ENCODE results near the gene GPR39. TPM values are rescaled to one million over a fixed set of nuclear protein-coding genes. Genes with fewer than 3 reads are reported as not detected.

Gene GPR39
- total and polyA plus RNA-seq, 7 experiments from 2014 or later, result not detected

DNA sequence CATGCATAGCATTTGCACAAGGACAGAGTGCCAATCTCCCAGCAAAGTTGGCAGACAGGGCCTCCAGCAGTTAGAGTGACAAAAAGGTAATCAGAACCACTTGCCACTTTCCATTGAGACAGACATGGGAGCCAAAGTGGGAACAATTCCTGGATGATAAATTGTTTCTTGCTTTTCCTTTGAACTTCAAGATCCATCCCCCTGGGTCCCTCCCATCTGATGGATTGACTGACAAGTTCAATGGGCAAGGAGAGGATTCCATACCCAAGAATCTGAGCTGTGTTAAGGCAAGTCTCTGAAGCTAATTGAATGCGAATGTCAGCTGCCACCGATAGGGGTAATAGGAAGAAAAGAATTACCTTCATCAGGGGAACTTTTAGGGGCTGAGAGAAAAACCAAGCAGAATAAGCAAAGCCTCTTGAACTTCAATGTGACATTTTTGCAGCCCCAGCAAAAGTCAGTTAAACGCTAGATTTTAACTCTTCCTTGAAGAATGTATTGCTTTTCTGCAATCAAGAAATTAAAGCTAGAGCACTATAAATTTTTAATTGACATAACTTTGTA is 156.9 kb downstream of the GPR39 start:
- peaks cover 0 to 5% (median 4%) of the 10 kb centered on the region in 11 donors for H3K9me3 Mint-ChIP-seq
- ATAC-seq, result no peak
- Histone ChIP-seq H3K27me3 (ENCODE audit: control insufficient read depth in 2 of 2, insufficient read depth in 2 of 2, low read length in 2 of 2) (no peaks in the 10 kb centered on the region), H3K9me3 (ENCODE audit: control insufficient read depth in 2 of 3, low read length in 3 of 3) (no peaks in the 10 kb centered on the region), H3K4me3 (ENCODE audit: low read length) (no peak overlapping the region), H3K36me3 (ENCODE audit: control insufficient read depth in 2 of 3, insufficient read depth in 3 of 3, low read length in 3 of 3) (no peaks in the 10 kb centered on the region), H3K27ac (ENCODE audit: low read depth, low read length) (no peak overlapping the region), H3K4me1 (ENCODE audit: control insufficient read depth in 2 of 2, insufficient read depth in 2 of 2, low read length in 2 of 2) (no peaks in the 10 kb centered on the region)
- ChIA-PET CTCF (no interaction called here), POLR2A (no interaction called here)
- peaks cover 0 to 8% (median 0%) of the 10 kb centered on the region in 5 donors for H3K27me3 Mint-ChIP-seq
- H3K4me1 Mint-ChIP-seq, result peaks cover 0 to 2% (median 0%) of the 10 kb centered on the region in 7 donors
- no peak overlapping the region for H3K4me3 Mint-ChIP-seq
- H3K36me3 Mint-ChIP-seq, result peaks cover 0 to 4% (median 0%) of the 10 kb centered on the region in 5 donors
- no peak overlapping the region for H3K27ac Mint-ChIP-seq
- intact Hi-C loops (cut with micrococcal nuclease), result no loop called here
- DNase-seq, result no peak

DNA sequence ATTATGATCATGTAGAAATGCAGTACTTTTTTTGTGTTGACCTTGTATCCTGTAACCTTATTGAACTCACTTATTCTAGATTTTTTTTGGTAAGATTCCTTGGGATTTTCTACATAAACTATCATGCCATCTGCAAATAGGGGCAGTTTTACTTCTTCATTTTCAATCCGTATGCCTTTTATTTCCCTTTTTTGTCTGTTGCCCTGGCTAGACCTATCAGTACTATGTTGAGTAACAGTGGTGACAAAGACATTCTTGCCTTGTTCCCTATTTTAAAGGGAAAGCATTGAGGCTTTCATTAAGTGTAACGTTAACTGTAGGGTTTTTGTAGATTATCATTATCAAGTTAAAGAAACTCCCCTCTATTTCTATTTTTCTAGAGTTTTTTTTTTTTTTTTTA is 161.1 kb downstream of the GPR39 start:
- H3K4me1 Mint-ChIP-seq, result no peaks in the 10 kb centered on the region
- ChIA-PET CTCF (no interaction called here), POLR2A (no interaction called here)
- Histone ChIP-seq H3K4me3 (ENCODE audit: low read length) (no peak overlapping the region), H3K9me3 (ENCODE audit: control insufficient read depth in 2 of 3, low read length in 3 of 3) (no peaks in the 10 kb centered on the region), H3K4me1 (ENCODE audit: control insufficient read depth in 2 of 2, insufficient read depth in 2 of 2, low read length in 2 of 2) (no peaks in the 10 kb centered on the region), H3K27me3 (ENCODE audit: control insufficient read depth in 2 of 2, insufficient read depth in 2 of 2, low read length in 2 of 2) (no peaks in the 10 kb centered on the region), H3K36me3 (ENCODE audit: control insufficient read depth in 2 of 3, insufficient read depth in 3 of 3, low read length in 3 of 3) (no peaks in the 10 kb centered on the region), H3K27ac (ENCODE audit: low read depth, low read length) (no peak overlapping the region)
- intact Hi-C loops (cut with micrococcal nuclease), result no loop called here
- no peak overlapping the region for H3K4me3 Mint-ChIP-seq
- H3K36me3 Mint-ChIP-seq, result no peaks in the 10 kb centered on the region
- H3K9me3 Mint-ChIP-seq, result peaks cover 0 to 4% (median 0%) of the 10 kb centered on the region in 11 donors
- H3K27me3 Mint-ChIP-seq, result peaks cover 0 to 6% (median 0%) of the 10 kb centered on the region in 5 donors
- DNase-seq (no peak), ATAC-seq (peak; percentile 82)
- no peak overlapping the region for H3K27ac Mint-ChIP-seq

DNA sequence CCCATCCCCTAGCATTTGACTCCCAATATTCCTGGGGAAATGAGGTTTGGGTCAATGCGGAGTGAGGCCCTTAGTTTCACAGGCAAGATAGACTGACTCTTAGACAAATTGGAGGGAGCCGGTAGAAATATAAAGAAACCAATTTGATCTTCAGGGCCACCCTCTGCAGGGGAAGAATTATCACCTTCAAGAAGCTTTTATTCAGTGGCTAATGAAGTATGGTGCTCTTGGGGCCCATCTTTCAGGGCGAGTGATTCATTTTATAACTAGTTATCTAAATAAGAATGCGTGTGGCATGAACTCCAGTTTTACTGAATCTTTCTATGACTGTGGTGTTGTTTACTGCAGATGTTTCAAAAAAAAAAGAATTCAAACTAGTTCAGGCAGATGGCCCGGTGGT is 165.0 kb downstream of the GPR39 start:
- H3K9me3 Mint-ChIP-seq, result peaks cover 0 to 3% (median 0%) of the 10 kb centered on the region in 11 donors
- H3K27me3 Mint-ChIP-seq, result peaks cover 0 to 6% (median 0%) of the 10 kb centered on the region in 5 donors
- ChIA-PET CTCF (no interaction called here), POLR2A (no interaction called here)
- Histone ChIP-seq H3K27me3 (ENCODE audit: control insufficient read depth in 2 of 2, insufficient read depth in 2 of 2, low read length in 2 of 2) (no peaks in the 10 kb centered on the region), H3K27ac (ENCODE audit: low read depth, low read length) (no peak overlapping the region), H3K36me3 (ENCODE audit: control insufficient read depth in 2 of 3, insufficient read depth in 3 of 3, low read length in 3 of 3) (no peaks in the 10 kb centered on the region), H3K9me3 (ENCODE audit: control insufficient read depth in 2 of 3, low read length in 3 of 3) (no peaks in the 10 kb centered on the region), H3K4me3 (ENCODE audit: low read length) (no peak overlapping the region), H3K4me1 (ENCODE audit: control insufficient read depth in 2 of 2, insufficient read depth in 2 of 2, low read length in 2 of 2) (no peaks in the 10 kb centered on the region)
- ATAC-seq (no peak), DNase-seq (no peak)
- H3K27ac Mint-ChIP-seq, result no peak overlapping the region
- intact Hi-C loops (cut with micrococcal nuclease), result no loop called here
- no peaks in the 10 kb centered on the region for H3K4me1 Mint-ChIP-seq
- no peaks in the 10 kb centered on the region for H3K36me3 Mint-ChIP-seq
- no peak overlapping the region for H3K4me3 Mint-ChIP-seq

DNA sequence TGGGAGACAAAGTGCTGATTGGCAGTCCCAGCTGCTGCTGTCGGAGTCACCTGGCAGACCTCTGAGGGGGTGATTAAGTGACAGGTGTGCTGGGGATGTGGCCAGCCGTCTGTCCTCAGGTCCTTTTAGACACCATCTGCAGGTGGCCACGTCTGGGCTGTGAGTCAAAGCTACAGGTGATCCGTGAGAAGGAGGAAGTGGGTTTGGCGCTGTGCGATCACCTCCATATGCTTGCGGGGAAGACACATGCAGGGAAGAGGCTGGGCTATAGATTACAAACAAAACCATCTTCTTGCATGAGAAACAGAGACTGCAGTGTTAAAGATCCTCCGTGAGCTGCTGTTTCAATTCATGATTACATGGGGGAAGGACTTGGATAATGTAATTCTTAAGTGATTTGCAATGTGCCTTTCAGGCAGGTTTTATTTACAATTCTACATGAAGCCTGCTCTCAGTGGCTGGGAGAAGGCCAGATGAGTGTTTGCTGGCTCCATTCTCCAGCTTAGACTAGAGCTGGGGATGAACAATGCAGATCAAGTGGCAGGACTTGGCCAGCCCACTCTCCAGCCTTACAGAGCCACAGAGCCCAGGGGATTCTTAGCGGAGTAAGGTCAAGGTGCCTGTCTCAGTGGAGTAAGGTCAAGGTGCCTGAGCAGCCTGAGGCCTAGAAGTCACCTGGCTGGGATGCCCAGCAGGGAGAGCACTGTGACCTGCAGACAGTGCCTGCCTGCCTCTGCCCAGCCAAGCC is 165.6 kb downstream of the GPR39 start:
- no peak for DNase-seq
- POLR2A ChIA-PET, result no interaction called here
- intact Hi-C loops (cut with micrococcal nuclease), result no loop called here
- H3K4me3 ChIP-seq (ENCODE audit: low read length), result no peak overlapping the region
- peaks cover 0 to 6% (median 0%) of the 10 kb centered on the region in 5 donors for H3K27me3 Mint-ChIP-seq
- no peaks in the 10 kb centered on the region for H3K36me3 Mint-ChIP-seq
- CTCF ChIA-PET, result no interaction called here
- H3K27ac ChIP-seq (ENCODE audit: low read depth, low read length), result no peak overlapping the region
- no peak overlapping the region for H3K4me3 Mint-ChIP-seq
- no peaks in the 10 kb centered on the region for H3K4me1 Mint-ChIP-seq
- H3K27me3 ChIP-seq (ENCODE audit: control insufficient read depth in 2 of 2, insufficient read depth in 2 of 2, low read length in 2 of 2), result no peaks in the 10 kb centered on the region
- H3K9me3 ChIP-seq (ENCODE audit: control insufficient read depth in 2 of 3, low read length in 3 of 3), result no peaks in the 10 kb centered on the region
- ATAC-seq, result peak; percentile 10
- peaks cover 0 to 3% (median 0%) of the 10 kb centered on the region in 11 donors for H3K9me3 Mint-ChIP-seq
- no peak overlapping the region for H3K27ac Mint-ChIP-seq
- no peaks in the 10 kb centered on the region for H3K36me3 ChIP-seq (ENCODE audit: control insufficient read depth in 2 of 3, insufficient read depth in 3 of 3, low read length in 3 of 3)
- no peaks in the 10 kb centered on the region for H3K4me1 ChIP-seq (ENCODE audit: control insufficient read depth in 2 of 2, insufficient read depth in 2 of 2, low read length in 2 of 2)

DNA sequence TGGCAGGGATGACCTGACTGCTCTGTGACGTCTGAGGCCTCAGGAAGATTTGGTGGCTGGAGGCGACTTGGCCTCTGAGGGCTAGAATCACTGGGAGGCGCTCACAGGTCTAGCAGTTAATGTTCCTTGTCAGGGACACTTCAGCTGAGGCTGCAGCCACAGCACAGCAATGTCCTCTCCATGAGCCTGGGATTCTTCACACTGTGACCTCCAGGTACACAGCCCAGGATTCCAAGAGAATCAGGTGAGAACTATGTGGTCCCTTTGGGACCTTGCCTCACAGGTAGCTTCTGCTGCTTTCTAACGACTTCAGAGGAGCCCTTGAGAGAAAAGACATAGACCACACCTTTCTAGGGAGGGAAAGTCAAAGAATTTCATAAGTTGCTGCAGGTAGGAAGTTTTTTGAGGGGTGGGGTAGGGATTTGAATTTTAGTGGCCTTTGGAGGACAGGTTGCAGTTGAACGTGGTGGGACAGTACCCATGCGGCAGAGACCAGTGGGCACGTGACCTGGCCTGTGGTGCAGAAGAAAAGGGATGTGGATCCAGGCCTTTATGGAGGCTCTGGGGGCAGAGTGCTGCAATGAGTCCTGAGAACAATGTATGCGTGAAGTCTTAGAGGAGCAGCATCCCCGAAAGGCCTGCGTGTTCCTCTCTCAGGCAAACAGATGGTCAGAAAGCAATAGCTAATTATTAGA is 167.2 kb downstream of the GPR39 start:
- H3K27me3 ChIP-seq (ENCODE audit: control insufficient read depth in 2 of 2, insufficient read depth in 2 of 2, low read length in 2 of 2), result no peaks in the 10 kb centered on the region
- ChIA-PET CTCF (no interaction called here), POLR2A (no interaction called here)
- peaks cover 0 to 6% (median 0%) of the 10 kb centered on the region in 5 donors for H3K27me3 Mint-ChIP-seq
- no peaks in the 10 kb centered on the region for H3K36me3 Mint-ChIP-seq
- no peaks in the 10 kb centered on the region for H3K4me1 ChIP-seq (ENCODE audit: control insufficient read depth in 2 of 2, insufficient read depth in 2 of 2, low read length in 2 of 2)
- no peaks in the 10 kb centered on the region for H3K9me3 ChIP-seq (ENCODE audit: control insufficient read depth in 2 of 3, low read length in 3 of 3)
- DNase-seq (no peak), ATAC-seq (no peak)
- H3K27ac Mint-ChIP-seq, result peak overlapping the region in 1 of 9 donors; percentile 57
- intact Hi-C loops (cut with micrococcal nuclease), result no loop called here
- no peak overlapping the region for H3K27ac ChIP-seq (ENCODE audit: low read depth, low read length)
- H3K4me3 ChIP-seq (ENCODE audit: low read length), result no peak overlapping the region
- H3K36me3 ChIP-seq (ENCODE audit: control insufficient read depth in 2 of 3, insufficient read depth in 3 of 3, low read length in 3 of 3), result no peaks in the 10 kb centered on the region
- H3K4me1 Mint-ChIP-seq, result no peaks in the 10 kb centered on the region
- H3K9me3 Mint-ChIP-seq, result peaks cover 0 to 3% (median 0%) of the 10 kb centered on the region in 11 donors
- H3K4me3 Mint-ChIP-seq, result no peak overlapping the region

DNA sequence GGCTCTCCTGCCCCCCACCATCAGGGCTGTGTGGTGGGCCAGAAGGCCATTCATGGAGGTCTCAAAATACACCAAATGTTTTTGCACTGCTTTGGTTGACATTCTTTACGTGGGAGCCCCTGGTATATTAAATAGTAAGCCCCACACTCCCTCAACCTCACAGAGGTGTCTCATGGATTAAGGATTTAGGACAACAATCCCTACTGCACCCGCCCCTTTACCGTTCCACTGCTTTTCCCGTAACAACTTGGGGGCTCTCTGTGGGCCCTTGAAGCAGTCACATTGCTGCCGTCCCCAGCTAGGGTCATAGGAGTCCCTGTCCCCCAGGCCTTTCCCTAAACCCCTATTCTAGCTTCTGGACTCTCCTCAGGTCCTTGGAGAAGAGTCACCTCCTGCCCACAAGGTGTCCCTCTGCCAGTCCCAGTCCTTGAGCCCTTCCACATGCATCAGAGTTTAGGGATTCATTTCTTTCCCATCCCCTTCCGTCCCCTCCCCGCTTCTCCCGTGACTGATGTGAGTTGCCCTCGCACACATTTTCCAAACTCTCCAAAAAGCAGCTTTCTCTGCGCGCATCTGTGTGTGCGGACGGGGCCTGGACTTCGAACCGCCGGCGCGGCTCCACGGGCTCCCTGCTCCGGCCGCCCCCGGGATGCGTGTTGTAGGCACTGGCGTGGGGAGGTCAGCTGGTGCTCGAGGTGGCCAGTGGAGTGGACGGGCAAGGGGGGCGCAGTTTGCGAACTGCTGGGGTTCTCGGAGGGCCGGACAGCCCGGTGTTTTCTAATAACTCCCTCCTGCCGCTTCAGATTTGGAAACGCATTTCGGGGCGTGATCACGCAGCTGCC is 168.6 kb downstream of the GPR39 start:
- no peaks in the 10 kb centered on the region for H3K36me3 ChIP-seq (ENCODE audit: control insufficient read depth in 2 of 3, insufficient read depth in 3 of 3, low read length in 3 of 3)
- Mint-ChIP-seq H3K4me1 (no peaks in the 10 kb centered on the region), H3K4me3 (no peak overlapping the region), H3K36me3 (no peaks in the 10 kb centered on the region), H3K27ac (no peak overlapping the region), H3K9me3 (peaks cover 0 to 3% (median 0%) of the 10 kb centered on the region in 11 donors), H3K27me3 (peaks cover 0 to 6% (median 0%) of the 10 kb centered on the region in 5 donors)
- DNase-seq, result no peak
- ATAC-seq, result no peak
- POLR2A ChIA-PET, result no interaction called here
- no peaks in the 10 kb centered on the region for H3K9me3 ChIP-seq (ENCODE audit: control insufficient read depth in 2 of 3, low read length in 3 of 3)
- H3K4me3 ChIP-seq (ENCODE audit: low read length), result no peak overlapping the region
- CTCF ChIA-PET, result no interaction called here
- H3K27ac ChIP-seq (ENCODE audit: low read depth, low read length), result no peak overlapping the region
- no peaks in the 10 kb centered on the region for H3K27me3 ChIP-seq (ENCODE audit: control insufficient read depth in 2 of 2, insufficient read depth in 2 of 2, low read length in 2 of 2)
- no peaks in the 10 kb centered on the region for H3K4me1 ChIP-seq (ENCODE audit: control insufficient read depth in 2 of 2, insufficient read depth in 2 of 2, low read length in 2 of 2)
- intact Hi-C loops (cut with micrococcal nuclease), result no loop called here
